HG02840 (cell line): ENCODE measurements around the gene CDKAL1.
"Not testable (repeated sequence)": the region's sequence is repeated elsewhere in the genome, so short reads cannot be mapped to it uniquely, and the experiment has no call there.

Experiments used
- ATAC-seq: cut with Tn5 transposase; IDR thresholded peaks from one replicate; pipeline ENCODE4 v1.9.1; 2021; ENCODE audit warnings: mild to moderate bottlenecking, moderate library complexity, moderate number of reproducible peaks; ENCODE audit not compliant: unreplicated experiment, low FRiP score

CDKAL1 gene

GRCh38 chr6:20584100-20584731 lies 50.0 kb downstream of the CDKAL1 start:
- no peak for ATAC-seq

DNA sequence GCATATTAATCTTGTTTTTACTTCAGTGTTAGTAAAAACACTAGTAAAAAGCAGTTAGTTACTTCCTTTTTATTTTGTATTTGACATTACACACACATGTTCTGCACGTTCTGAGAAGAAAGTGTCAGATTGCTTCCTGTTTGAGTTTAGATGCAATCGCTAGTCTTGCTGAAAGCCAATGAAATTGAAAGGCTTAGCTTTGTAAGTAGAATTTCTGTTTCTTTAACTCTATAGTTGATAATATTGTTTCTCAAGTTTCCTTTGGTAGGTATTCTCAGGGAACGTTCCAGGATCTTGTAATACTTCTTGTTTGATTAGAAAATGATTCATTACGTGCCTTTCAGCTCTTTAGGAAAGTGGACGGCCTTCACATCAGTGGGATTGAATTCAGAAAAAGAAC lies 55.0 kb downstream of the CDKAL1 start:
- ATAC-seq: no peak

DNA sequence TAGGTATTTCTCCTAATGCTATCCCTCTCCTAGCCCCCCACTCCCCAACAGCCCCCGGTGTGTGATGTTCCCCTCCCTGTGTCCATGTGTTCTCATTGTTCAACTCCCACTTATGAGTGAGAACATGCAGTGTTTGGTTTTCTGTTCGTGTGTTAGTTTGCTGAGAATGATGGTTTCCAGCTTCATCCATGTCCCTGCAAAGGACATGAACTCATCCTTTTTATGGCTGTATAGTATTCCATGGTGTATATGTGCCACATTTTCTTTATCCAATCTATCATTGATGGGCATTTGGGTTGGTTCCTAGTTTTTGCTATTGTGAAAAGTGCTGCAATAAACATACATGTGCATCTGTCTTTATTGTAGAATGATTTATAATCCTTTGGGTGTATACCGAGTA lies 56.2 kb downstream of the CDKAL1 start:
- ATAC-seq: not testable (repeated sequence)

DNA sequence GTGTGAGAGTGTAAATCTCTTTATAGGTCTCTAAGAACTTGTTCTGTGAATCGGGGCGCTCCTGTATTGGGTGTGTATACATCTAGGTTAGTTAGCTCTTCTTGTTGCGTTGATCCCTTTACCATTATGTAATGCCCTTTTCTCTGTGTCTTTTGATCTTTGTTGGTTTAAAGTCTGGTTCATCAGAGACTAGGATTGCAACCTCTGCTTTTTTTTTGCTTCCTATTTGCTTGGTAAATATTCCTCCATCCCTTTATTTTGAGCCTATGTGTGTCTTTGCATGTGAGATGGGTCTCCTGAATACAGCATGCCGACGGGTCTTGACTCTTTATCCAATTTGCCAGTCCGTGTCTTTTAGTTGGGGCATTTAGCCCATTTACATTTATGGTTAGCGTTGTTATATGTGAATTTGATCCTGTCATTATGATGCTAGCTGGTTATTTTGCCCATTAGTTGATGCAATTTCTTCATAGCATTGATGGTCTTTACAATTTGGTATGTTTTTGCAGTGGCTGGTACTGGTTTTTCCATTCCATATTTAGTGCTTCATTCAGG lies 60.1 kb downstream of the CDKAL1 start:
- not testable (repeated sequence) for ATAC-seq

DNA sequence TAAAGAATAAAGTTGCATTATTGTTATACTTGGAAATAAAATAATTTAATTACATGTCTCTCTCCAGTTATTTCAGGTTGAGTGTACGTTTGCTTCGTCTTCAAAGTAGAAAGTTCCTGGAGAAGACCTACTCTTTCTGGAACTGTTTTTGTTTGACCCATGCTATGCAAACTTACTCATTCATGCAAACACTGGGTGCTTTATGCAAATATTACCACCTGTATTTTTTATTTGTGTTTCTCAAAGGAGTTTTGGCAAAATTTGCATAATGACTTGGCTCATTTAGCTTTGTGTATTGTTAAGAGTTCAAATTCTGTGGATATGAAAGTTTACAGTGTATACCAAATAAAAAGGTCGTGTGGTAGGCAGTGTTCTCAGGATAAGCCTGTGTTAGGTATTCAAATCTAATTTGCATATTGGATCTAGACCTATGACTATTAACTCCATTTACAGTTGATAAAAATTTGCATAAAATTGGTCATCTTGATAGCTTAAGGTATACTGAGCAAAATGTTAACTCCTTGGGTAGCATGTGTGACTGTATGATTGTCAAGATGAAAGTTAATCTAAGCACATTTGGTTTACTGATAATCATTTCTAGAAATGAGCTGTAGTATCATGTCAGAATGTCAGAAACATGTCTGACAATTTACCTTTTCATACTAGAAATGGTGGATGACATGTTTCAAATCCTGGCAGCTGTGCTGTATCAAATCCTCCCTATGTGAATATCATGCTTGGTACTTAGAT lies 65.2 kb downstream of the CDKAL1 start:
- ATAC-seq: no peak

DNA sequence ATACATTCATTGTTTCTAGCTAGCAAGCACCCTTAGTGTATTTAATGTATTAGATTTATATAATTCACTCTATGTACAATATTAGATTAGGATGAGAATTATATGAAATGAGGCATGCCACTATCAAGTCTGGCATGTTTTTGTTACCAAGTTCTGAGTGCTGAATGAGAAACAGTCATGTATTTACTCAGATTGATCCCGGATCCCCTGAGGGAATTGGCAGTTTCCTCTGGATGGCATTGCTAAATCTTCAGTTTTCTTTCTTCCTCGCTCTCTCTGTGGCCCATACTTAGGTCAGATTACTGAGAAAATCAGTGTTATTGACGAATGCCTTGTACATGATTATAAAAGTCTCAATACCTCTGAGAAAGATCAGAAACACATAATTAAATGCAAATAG lies 66.6 kb downstream of the CDKAL1 start:
- no peak for ATAC-seq

- no peak for ATAC-seq
These were observed 69.9 kb downstream of the CDKAL1 start for GRCh38 chr6:20604159-20604558.

DNA sequence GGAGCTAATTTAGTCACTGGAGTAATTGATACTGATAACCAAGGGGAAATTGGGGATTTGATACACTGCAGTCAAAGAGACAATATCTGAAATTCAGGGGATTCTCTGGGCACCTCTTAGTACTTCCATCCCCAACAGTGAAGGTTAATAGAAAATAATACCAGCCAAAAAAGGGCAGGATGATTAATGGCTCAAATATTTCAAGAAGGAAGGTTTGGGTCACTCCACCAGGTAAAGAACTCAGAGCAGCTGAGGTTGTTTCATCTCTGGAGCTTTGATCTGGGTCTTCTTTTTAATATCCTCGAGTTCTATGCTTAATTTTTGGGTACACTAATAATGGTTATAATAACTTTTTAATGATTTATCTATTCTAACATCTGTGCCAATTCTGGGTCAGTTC lies 70.8 kb downstream of the CDKAL1 start:
- no peak for ATAC-seq

GRCh38 chr6:20605581-20605980 lies 71.3 kb downstream of the CDKAL1 start:
- no peak for ATAC-seq

DNA sequence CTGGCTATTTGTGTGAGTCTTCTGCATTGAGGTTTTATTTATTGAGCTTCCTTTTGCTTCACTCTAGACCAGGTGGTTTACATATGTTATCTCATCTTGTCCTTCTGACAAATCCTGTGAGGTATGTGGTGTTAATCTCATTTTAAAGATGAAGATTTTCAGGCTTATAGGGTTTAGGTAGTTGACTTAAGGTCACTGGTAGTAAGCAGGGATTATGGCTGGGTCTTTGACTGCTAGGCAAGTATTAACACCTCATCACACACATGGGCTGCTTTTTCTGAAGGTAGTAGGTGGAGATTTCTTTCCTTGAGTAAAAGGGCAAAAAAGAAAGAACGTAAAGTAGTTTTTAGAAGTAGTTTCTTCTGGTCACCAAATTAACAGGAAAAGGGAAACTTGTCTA lies 72.6 kb downstream of the CDKAL1 start:
- ATAC-seq: no peak

- ATAC-seq: no peak
These were observed 74.1 kb downstream of the CDKAL1 start for GRCh38 chr6:20608356-20608755.

DNA sequence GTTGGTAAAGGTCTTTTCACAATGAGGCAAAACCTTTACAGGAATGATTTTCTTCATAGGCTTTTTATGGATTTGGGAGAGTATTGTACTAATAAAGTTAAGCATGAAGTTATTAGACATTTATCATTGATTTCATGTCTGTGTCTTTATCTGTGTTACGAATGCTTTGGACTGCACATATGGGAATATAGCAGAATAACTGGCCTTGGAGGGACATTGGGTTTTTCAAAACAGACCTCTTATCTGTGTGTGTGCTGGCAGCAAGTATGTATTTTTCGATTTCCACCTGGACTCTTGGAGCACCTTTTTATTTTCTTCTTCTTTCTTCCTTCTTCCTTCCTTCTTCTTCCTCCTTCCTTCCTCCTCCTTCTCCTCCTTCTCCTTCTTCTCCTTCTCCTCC lies 74.6 kb downstream of the CDKAL1 start:
- no peak for ATAC-seq

DNA sequence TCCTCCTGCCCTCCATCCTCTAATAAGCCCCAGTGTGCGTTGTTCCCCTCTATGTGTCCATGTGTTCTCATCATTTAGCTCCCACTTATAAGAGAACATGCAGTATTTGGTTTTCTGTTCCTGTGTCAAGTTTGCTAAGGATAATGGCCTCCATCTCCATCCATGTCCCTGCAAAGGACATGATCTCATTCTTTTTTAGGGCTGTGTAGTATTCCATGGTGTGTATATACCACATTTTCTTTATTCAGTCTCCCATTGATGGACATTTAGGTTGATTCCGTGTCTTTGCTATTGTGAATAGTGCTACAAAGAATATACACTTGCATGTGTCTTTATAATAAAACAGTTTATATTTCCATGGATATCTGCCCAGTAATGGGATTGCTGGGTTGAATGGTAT lies 75.7 kb downstream of the CDKAL1 start:
- not testable (repeated sequence) for ATAC-seq

DNA sequence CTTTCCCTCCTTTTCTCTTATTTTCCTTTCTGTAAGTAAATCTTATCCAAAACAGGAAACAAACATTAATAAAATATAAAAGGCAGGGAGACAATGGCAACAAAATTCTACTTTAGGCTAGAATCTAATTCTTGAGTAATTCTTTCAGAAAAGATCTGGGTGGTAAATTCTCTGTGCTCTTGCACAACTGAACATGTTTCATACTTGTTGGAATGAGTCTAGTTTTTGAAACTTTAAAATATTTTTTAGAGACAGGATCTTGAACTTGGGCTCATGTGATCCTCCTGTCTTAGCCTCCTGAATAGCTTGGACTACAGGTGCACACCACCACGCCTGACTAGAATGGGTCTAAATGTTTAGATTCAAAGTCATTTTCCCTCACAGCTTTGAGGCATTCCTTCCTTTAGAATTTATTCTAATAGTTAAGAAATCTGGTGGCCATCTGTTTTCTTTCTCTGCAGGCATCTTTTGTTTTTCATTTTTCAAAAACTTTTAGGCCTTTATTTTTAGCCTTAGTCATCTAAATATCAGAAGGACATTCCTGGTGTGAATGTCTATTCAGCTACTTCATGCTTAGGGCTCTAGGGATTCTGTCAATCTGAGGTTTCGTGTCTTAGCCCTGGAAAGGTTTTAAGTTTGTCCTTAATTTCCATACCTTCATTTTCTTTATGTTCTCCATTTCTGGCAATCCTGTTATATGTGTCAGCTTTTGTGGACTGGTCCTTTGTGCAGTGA lies 76.5 kb downstream of the CDKAL1 start:
- no peak for ATAC-seq

- not testable (repeated sequence) for ATAC-seq
These were observed 83.3 kb downstream of the CDKAL1 start for GRCh38 chr6:20617537-20617936.

DNA sequence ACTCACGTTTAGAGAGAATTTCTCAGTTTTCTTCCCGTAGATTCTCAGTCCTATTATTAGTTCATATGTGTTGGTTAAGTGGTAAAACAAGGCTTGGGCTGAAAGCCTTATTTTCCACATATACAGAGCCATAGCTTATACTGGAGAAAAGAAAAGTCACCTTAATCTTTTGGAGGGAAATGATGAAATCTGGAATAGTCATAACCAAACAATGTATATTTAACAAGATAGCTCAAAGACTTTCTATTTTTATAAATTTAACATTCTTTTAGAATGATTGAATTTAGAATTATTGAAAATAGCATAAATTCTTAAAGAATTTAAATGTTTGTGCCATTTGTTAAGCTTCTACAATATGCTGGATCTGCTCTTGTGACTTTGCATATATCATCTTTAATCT lies 85.8 kb downstream of the CDKAL1 start:
- no peak for ATAC-seq

GRCh38 chr6:20623761-20624160 lies 89.5 kb downstream of the CDKAL1 start:
- ATAC-seq: no peak

DNA sequence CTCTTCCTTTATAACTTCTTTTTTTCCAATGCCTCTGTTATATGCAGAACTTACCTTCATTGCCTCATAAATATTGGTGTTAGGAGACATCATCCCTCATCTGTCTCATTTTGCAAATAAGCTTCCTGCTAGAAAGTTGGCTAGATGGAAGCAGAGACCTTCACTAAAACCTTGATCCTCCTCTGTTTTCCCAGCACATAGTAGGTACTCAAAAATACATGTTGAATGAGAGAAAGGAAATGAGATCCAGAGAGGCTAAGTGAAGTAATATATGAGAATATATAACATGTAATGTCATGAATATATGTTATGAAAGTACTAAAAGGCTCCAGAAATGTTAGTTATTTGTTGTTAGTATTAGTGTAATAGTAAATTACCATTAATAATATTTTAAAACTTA lies 91.9 kb downstream of the CDKAL1 start:
- ATAC-seq: no peak

GRCh38 chr6:20629509-20629908 lies 95.3 kb downstream of the CDKAL1 start:
- no peak for ATAC-seq

GRCh38 chr6:20630136-20630535 lies 95.9 kb downstream of the CDKAL1 start:
- no peak for ATAC-seq
